Myometrial cell (primary cell): Measurements from ENCODE around the gene OR5AC2. TPM values are rescaled to one million over a fixed set of nuclear protein-coding genes. Genes with fewer than 3 reads are reported as not detected.

Source experiments
- total RNA-seq: library from RNA; depleted of rRNA; stranded (reverse); fragments of >200 nt; gene quantifications from 2 replicates; pipeline ENCODE4 v1.2.3, GENCODE V29; 2015

Gene OR5AC2, protein sequence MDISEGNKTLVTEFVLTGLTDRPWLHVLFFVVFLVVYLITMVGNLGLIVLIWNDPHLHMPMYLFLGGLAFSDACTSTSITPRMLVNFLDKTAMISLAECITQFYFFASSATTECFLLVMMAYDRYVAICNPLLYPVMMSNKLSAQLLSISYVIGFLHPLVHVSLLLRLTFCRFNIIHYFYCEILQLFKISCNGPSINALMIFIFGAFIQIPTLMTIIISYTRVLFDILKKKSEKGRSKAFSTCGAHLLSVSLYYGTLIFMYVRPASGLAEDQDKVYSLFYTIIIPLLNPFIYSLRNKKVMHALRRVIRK
- not detected in 2 replicates for total RNA-seq

DNA sequence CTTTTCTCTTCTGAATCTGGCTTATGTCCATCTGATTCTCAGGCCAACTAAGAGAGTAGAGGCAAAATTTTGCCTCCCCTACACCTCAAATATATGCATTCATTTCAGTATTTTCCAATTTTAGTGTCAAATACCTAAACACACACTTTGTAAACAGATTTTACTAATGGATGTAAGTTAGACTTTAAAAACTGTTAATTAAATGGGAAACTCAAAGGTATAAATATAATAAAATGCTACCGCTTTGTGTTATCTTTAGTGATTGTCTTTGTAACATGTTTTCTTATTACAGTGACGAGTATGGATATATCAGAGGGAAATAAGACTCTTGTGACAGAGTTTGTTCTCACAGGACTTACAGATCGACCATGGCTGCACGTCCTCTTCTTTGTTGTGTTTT is at the start of gene OR5AC2:
OR5AC2 (plus strand) TSS at position 301 of the 400 bp plus-strand sequence; CDS start at position 301, 0 bp downstream.

DNA sequence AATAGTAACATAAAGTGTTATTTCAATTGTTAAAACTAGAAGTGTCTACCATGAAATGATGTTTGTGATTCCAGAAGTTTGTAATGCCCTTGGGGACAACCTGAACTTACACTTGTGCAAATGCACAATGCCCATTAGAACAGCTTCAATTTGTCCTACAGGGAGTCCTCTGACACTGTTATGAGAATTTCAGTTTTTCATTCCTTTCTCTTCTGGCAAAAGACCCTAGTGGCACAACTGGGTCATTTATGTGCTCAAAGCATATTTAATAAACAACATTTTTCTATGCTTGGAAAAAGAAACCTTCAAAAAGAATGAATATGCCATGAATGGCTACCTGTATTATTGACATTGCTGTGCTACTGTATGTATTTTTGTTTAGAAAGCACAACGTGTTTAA is 43.4 kb downstream of the OR5AC2 start, which contains the start of gene OR5H1:
OR5H1 (plus strand) TSS at position 301 of the 400 bp plus-strand sequence. CDS start 1,977 bp downstream, outside the sequence.

Other genes with a start within 250 kb of the OR5AC2 start
- 31.0 and 34.0 TPM in 2 replicates for gene RIOX2, start 114.7 kb upstream of the OR5AC2 start, total RNA-seq
- not detected in 2 replicates for gene GABRR3, start 51.9 kb upstream of the OR5AC2 start, total RNA-seq
- gene OR5H1, start 43.5 kb downstream of the OR5AC2 start, total RNA-seq, result not detected in 2 replicates
- not detected in 2 replicates for gene OR5H14, start 60.3 kb downstream of the OR5AC2 start, total RNA-seq
- gene OR5H15, start 79.5 kb downstream of the OR5AC2 start, total RNA-seq, result not detected in 2 replicates
- not detected in 2 replicates for gene OR5H6, start 177.1 kb downstream of the OR5AC2 start, total RNA-seq
- not detected in 2 replicates for gene OR5H2, start 195.3 kb downstream of the OR5AC2 start, total RNA-seq